GM21619 (cell line): ENCODE results near the gene ROBO1.
"Not testable (repeated sequence)": the region's sequence is repeated elsewhere in the genome, so short reads cannot be mapped to it uniquely, and the experiment has no call there.

ENCODE experiments used
- ATAC-seq: cut with Tn5 transposase; IDR thresholded peaks from one replicate; pipeline ENCODE4 v1.9.1; 2021; ENCODE audit not compliant: unreplicated experiment

ROBO1 gene

GRCh38 chr3:78726545-78726944 is 1041.3 kb downstream of the ROBO1 start:
- no peak for ATAC-seq

GRCh38 chr3:78725703-78726246 is 1042.0 kb downstream of the ROBO1 start:
- no peak for ATAC-seq

GRCh38 chr3:78724859-78725258 is 1042.9 kb downstream of the ROBO1 start:
- no peak for ATAC-seq

- not testable (repeated sequence) for ATAC-seq
Observed at GRCh38 chr3:78724364-78724763, 1043.4 kb downstream of the ROBO1 start.

- no peak for ATAC-seq
Observed at GRCh38 chr3:78721771-78722543, 1045.8 kb downstream of the ROBO1 start.

GRCh38 chr3:78718707-78719106 is 1049.1 kb downstream of the ROBO1 start:
- no peak for ATAC-seq

- ATAC-seq = no peak
Observed at GRCh38 chr3:78717041-78717440, 1050.8 kb downstream of the ROBO1 start.

GRCh38 chr3:78712941-78713340 is 1054.9 kb downstream of the ROBO1 start:
- ATAC-seq = no peak

- ATAC-seq = no peak
Observed at GRCh38 chr3:78712270-78712669, 1055.5 kb downstream of the ROBO1 start.

GRCh38 chr3:78708565-78709073 is 1059.2 kb downstream of the ROBO1 start:
- no peak for ATAC-seq

- no peak for ATAC-seq
Observed at GRCh38 chr3:78707609-78708008, 1060.2 kb downstream of the ROBO1 start.

- no peak for ATAC-seq
Observed at GRCh38 chr3:78706906-78707523, 1060.8 kb downstream of the ROBO1 start.

GRCh38 chr3:78703944-78704343 is 1063.9 kb downstream of the ROBO1 start:
- no peak for ATAC-seq

GRCh38 chr3:78701537-78701936 is 1066.3 kb downstream of the ROBO1 start:
- ATAC-seq = no peak

GRCh38 chr3:78698431-78698830 is 1069.4 kb downstream of the ROBO1 start:
- ATAC-seq = no peak

GRCh38 chr3:78697426-78697825 is 1070.4 kb downstream of the ROBO1 start:
- no peak for ATAC-seq

- no peak for ATAC-seq
Observed at GRCh38 chr3:78690766-78691165, 1077.0 kb downstream of the ROBO1 start.

GRCh38 chr3:78689378-78689777 is 1078.4 kb downstream of the ROBO1 start:
- ATAC-seq = no peak

GRCh38 chr3:78687520-78687919 is 1080.3 kb downstream of the ROBO1 start:
- ATAC-seq = no peak

GRCh38 chr3:78683284-78683683 is 1084.5 kb downstream of the ROBO1 start:
- ATAC-seq = no peak

GRCh38 chr3:78675119-78675805 is 1092.5 kb downstream of the ROBO1 start:
- not testable (repeated sequence) for ATAC-seq

- no peak for ATAC-seq
Observed at GRCh38 chr3:78670746-78671145, 1097.1 kb downstream of the ROBO1 start.
